ENCODE results near the gene KIRREL1. TPM values are rescaled to one million over a fixed set of nuclear protein-coding genes. Genes with fewer than 3 reads are reported as not detected.

Gene KIRREL1
- total RNA-seq, 1 experiment from 2014 or later, result 30.5 TPM

GRCh38 chr1:157968946-157969345 lies 24.5 kb upstream of the KIRREL1 start:
- no CpG with 5 or more reads among the region's 2 CpGs for WGBS (ENCODE audit: extremely low coverage, insufficient read length, low lambda C conversion rate)
- H3K27ac ChIP-seq (ENCODE audit: insufficient read length, low read depth, low read length), result no peak overlapping the region
- peaks cover 4% of the 10 kb centered on the region for H3K27me3 Mint-ChIP-seq (ENCODE audit: low read depth)
- H2AK5ac ChIP-seq (ENCODE audit: insufficient read length, low read length), result no peak overlapping the region
- H4K91ac ChIP-seq (ENCODE audit: insufficient read length, low read depth, low read length), result no peak overlapping the region
- H3K4me1 ChIP-seq (ENCODE audit: insufficient read depth, low read length), result no peaks in the 10 kb centered on the region
- no peak overlapping the region for H3K4ac ChIP-seq (ENCODE audit: low read depth, low read length)
- H3T11ph ChIP-seq (ENCODE audit: low read length), result no peak overlapping the region
- peaks cover 34 to 35% of the 10 kb centered on the region in 2 experiments for H3K9me3 Mint-ChIP-seq
- no peak overlapping the region for H3K56ac ChIP-seq (ENCODE audit: insufficient read length, low read depth, low read length)
- H3K27me3 ChIP-seq (ENCODE audit: insufficient read depth, low read length), result no peaks in the 10 kb centered on the region
- no peak overlapping the region for H2BK12ac ChIP-seq (ENCODE audit: insufficient read length, low read depth, low read length)
- no peak overlapping the region for H3K18ac ChIP-seq (ENCODE audit: insufficient read length, low read depth, low read length)
- no peak overlapping the region for H2AFZ ChIP-seq (ENCODE audit: low read length)
- peaks cover 12 to 14% of the 10 kb centered on the region in 2 experiments for H3K4me1 Mint-ChIP-seq
- no peaks in the 10 kb centered on the region for H3K23me2 ChIP-seq (ENCODE audit: insufficient read length, low read depth, low read length, poor library complexity, severe bottlenecking)
- H3K36me3 Mint-ChIP-seq (ENCODE audit: insufficient read depth in 1 of 3, low read depth in 3 of 3), result peaks cover 18 to 31% (median 26%) of the 10 kb centered on the region in 3 experiments
- no peak overlapping the region for H4K5ac ChIP-seq (ENCODE audit: insufficient read length, low read depth, low read length)
- no peak overlapping the region for H2BK5ac ChIP-seq (ENCODE audit: insufficient read length, low read length)
- TF ChIP-seq, protein P1, sequence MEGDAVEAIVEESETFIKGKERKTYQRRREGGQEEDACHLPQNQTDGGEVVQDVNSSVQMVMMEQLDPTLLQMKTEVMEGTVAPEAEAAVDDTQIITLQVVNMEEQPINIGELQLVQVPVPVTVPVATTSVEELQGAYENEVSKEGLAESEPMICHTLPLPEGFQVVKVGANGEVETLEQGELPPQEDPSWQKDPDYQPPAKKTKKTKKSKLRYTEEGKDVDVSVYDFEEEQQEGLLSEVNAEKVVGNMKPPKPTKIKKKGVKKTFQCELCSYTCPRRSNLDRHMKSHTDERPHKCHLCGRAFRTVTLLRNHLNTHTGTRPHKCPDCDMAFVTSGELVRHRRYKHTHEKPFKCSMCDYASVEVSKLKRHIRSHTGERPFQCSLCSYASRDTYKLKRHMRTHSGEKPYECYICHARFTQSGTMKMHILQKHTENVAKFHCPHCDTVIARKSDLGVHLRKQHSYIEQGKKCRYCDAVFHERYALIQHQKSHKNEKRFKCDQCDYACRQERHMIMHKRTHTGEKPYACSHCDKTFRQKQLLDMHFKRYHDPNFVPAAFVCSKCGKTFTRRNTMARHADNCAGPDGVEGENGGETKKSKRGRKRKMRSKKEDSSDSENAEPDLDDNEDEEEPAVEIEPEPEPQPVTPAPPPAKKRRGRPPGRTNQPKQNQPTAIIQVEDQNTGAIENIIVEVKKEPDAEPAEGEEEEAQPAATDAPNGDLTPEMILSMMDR (conservative IDR thresholded peaks at IDR 0.05), result no peak
- H4K8ac ChIP-seq (replicated peaks; ENCODE audit: insufficient read length, low read depth, low read length), result no peak overlapping the region
- H3K4me3 Mint-ChIP-seq, result no peak overlapping the region
- no peak overlapping the region for H3K14ac ChIP-seq (ENCODE audit: insufficient read depth, low read length)
- no peak overlapping the region for H2BK20ac ChIP-seq (ENCODE audit: low read depth, low read length, poor library complexity, severe bottlenecking)
- H3K9ac ChIP-seq (ENCODE audit: extremely low read depth, insufficient read length, low read length), result no peak overlapping the region
- H3K9me3 ChIP-seq (ENCODE audit: control insufficient read depth, low read depth, low read length), result peaks cover 23% of the 10 kb centered on the region
- no peaks in the 10 kb centered on the region for H3K79me1 ChIP-seq (ENCODE audit: insufficient read depth, low read depth, low read length, poor library complexity, severe bottlenecking)
- no peak overlapping the region for H3K23ac ChIP-seq (ENCODE audit: insufficient read length, low read depth, low read length)
- H2BK120ac ChIP-seq (ENCODE audit: low read depth, low read length, poor library complexity, severe bottlenecking), result no peak overlapping the region
- H4K20me1 ChIP-seq (ENCODE audit: control insufficient read depth, insufficient read depth, insufficient read length), result no peaks in the 10 kb centered on the region
- no peak for DNase-seq
- no peaks in the 10 kb centered on the region for H3K79me2 ChIP-seq (ENCODE audit: insufficient read depth, low read length)
- H2BK15ac ChIP-seq (ENCODE audit: low read depth, low read length), result no peak overlapping the region
- no peak overlapping the region for H3K27ac Mint-ChIP-seq
- H3K4me2 ChIP-seq (ENCODE audit: insufficient read depth, insufficient read length, low read length), result no peak overlapping the region

Measured in H9 (cell line).